T-cell (primary cell): Measurements from ENCODE around the gene KLHL26. TPM values are rescaled to one million over a fixed set of nuclear protein-coding genes. Genes with fewer than 3 reads are reported as not detected.

ENCODE experiments used
- ATAC-seq, 4 experiments: fragments of 200-7000 bp in 3 of 4; fragments of 150-1000 bp in 1 of 4; cut with Tn5 transposase; replicated peaks in 1 of 4; 1 replicate in 3 of 4; 2 replicates in 1 of 4; pipeline ENCODE4 v1.10.0; 2021; ENCODE audit warnings: moderate library complexity in 3 of 4, mild to moderate bottlenecking in 2 of 4, moderate number of reproducible peaks in 1 of 4
- CTCF ChIA-PET, 2 donors: fragments of 300-600 bp; sonication (Branson Sonifier 250); formaldehyde crosslinking; loops; one replicate each; lab custom pipeline; 2022; ENCODE audit warnings: antibody characterized with exemption in 2 of 2; lab: Charles Lee
- POLR2A ChIA-PET, 2 donors: fragments of 300-600 bp; sonication (Branson Sonifier 250); formaldehyde crosslinking; loops; one replicate each; lab custom pipeline; 2022; ENCODE audit warnings: antibody characterized with exemption in 2 of 2; lab: Charles Lee
- DNase-seq, 35 experiments: peaks; one replicate each; pipeline versions ENCODE4 v3.0.0 to v3.0.0-alpha.2; 2013 to 2023
- H3K27ac ChIP-seq: one replicate; pipeline ENCODE4 v1.5.1; 2013; ENCODE audit warnings: low read length
- H3K27me3 ChIP-seq, 2 experiments: replicated peaks in 1 of 2; 1 replicate in 1 of 2; 2 replicates in 1 of 2; pipeline versions ENCODE4 v1.6.1 to v1.7.0; 2013; ENCODE audit warnings: low read length in 1 of 2, mixed read lengths in 1 of 2; ENCODE audit not compliant: control insufficient read depth in 2 of 2, insufficient read depth in 2 of 2; ENCODE audit errors: extremely low read depth in 1 of 2
- H3K36me3 ChIP-seq, 2 donors: 1 replicate in 1 of 2; 2 replicates in 1 of 2; pipeline versions ENCODE4 v1.6.1 to v1.7.0; 2013; ENCODE audit warnings: low read length in 1 of 2; ENCODE audit not compliant: control insufficient read depth in 2 of 2, insufficient read depth in 1 of 2; ENCODE audit errors: extremely low read depth in 1 of 2
- H3K4me1 ChIP-seq, 2 experiments: 1 replicate in 1 of 2; 2 replicates in 1 of 2; pipeline versions ENCODE4 v1.6.1 to v1.7.0; 2013; ENCODE audit warnings: low read length in 2 of 2, mixed read lengths in 1 of 2; ENCODE audit not compliant: insufficient read depth in 2 of 2, control insufficient read depth in 1 of 2; ENCODE audit errors: extremely low read depth in 1 of 2
- H3K4me3 ChIP-seq, 2 donors: 1 replicate in 1 of 2; 2 replicates in 1 of 2; pipeline versions ENCODE4 v1.5.1 to v1.7.0; 2013; ENCODE audit warnings: mild to moderate bottlenecking in 2 of 2, low read length in 1 of 2, moderate library complexity in 1 of 2; ENCODE audit not compliant: control insufficient read depth in 1 of 2; ENCODE audit errors: extremely low read depth in 1 of 2
- H3K9me3 ChIP-seq: 2 replicates; pipeline ENCODE4 v1.7.0; 2013
- H3K27ac Mint-ChIP-seq, 2 donors: one replicate each; pipeline ENCODE4 v1.8.0; 2020 to 2021; ENCODE audit warnings: mild to moderate bottlenecking in 2 of 2, mixed read lengths in 2 of 2
- H3K27me3 Mint-ChIP-seq, 2 donors: one replicate each; pipeline ENCODE4 v1.8.0; 2021 to 2022; ENCODE audit warnings: mixed read lengths in 2 of 2
- H3K36me3 Mint-ChIP-seq: one replicate; pipeline ENCODE4 v1.8.0; 2021; ENCODE audit warnings: mixed read lengths
- H3K4me1 Mint-ChIP-seq, 3 donors: one replicate each; pipeline ENCODE4 v1.8.0; 2020 to 2022; ENCODE audit warnings: mixed read lengths in 3 of 3, mild to moderate bottlenecking in 1 of 3
- H3K4me3 Mint-ChIP-seq, 3 donors: one replicate each; pipeline ENCODE4 v1.8.0; 2020 to 2022; ENCODE audit warnings: mild to moderate bottlenecking in 3 of 3, mixed read lengths in 3 of 3, moderate library complexity in 3 of 3
- H3K9me3 Mint-ChIP-seq, 3 donors: one replicate each; pipeline ENCODE4 v1.8.0; 2020 to 2022; ENCODE audit warnings: mixed read lengths in 3 of 3
- WGBS: methylation state at CpG from one replicate; pipeline ENCODE4 v1.1.5; 2013; ENCODE audit warnings: missing lambda C conversion rate; ENCODE audit not compliant: insufficient coverage; 5-methylcytosine and 5-hydroxymethylcytosine counted together
- total RNA-seq, 35 experiments: library from RNA in 6 of 35; stranded (reverse) in 6 of 35; fragments of 120-200 nt in 1 of 35; gene quantifications; one replicate each; pipeline versions ENCODE4 v1.2.1 to v1.2.4 and lab custom pipeline; 2013 to 2026

Gene KLHL26
- total RNA-seq, 5 donors from 2014 or later (not counting 1 experiment from before 2014, with no cell fraction given): 8.8 to 16.4 (median 14.1) TPM

DNA sequence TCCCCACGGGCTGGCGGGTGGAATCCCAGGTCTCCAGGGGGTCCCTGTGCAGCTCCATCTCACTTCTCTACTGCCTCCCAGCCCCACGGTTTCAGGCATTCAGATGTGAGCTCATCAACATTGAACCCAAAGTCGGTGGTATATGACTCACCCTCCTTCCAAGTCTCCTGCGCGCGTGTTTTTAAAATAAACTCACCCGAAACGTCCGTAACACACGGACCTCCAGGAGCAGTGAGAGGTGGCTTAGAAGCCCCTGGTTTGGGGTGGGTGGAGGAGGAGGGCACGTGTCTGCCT is 32.6 kb downstream of the KLHL26 start:
- no peak for DNase-seq
- H3K36me3 ChIP-seq: peaks cover 15 to 28% of the 10 kb centered on the region in 2 donors
- Mint-ChIP-seq H3K36me3 (peaks cover 21% of the 10 kb centered on the region), H3K4me1 (peaks cover 0 to 1% (median under 1%) of the 10 kb centered on the region in 3 donors), H3K9me3 (no peaks in the 10 kb centered on the region), H3K27ac (no peak overlapping the region), H3K27me3 (no peaks in the 10 kb centered on the region), H3K4me3 (no peak overlapping the region)
- no peak for ATAC-seq
- no peaks in the 10 kb centered on the region for H3K27me3 ChIP-seq
- ChIA-PET CTCF (no interaction called here), POLR2A (no interaction called here)
- no peaks in the 10 kb centered on the region for H3K9me3 ChIP-seq
- WGBS: 96% methylated on average over 3 of the region's 12 CpGs
- peaks cover 0 to 12% of the 10 kb centered on the region in 2 experiments for H3K4me1 ChIP-seq
- no peak overlapping the region for H3K4me3 ChIP-seq
- no peak overlapping the region for H3K27ac ChIP-seq

GRCh38 chr19:18669883-18670282 is 33.1 kb downstream of the KLHL26 start:
- H3K27ac Mint-ChIP-seq: no peak overlapping the region
- H3K27me3 Mint-ChIP-seq: no peaks in the 10 kb centered on the region
- CTCF ChIA-PET: no interaction called here

DNA sequence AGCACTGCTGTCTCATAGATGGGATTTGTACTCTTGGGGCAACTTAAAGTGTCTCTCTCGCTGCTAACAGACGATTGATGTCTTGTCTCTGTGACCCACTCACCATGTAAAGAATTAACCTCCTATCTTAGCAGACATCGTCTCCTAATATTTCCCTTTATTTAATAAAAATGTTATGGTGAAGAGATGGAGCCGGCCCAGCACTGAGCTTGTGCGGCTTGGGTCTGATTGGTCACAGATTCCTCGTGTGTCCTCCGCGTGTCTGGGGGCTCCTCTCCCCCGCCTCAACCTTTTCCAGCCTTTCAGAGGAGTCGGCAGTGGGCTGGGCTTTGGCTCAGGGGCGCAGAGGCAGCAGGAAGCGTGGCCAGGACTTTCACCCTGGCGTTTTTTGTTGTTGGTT is 33.5 kb downstream of the KLHL26 start:
- Histone ChIP-seq H3K36me3 (peaks cover 15 to 28% of the 10 kb centered on the region in 2 donors), H3K9me3 (no peaks in the 10 kb centered on the region), H3K27me3 (no peaks in the 10 kb centered on the region), H3K4me1 (peaks cover 0 to 6% of the 10 kb centered on the region in 2 experiments), H3K27ac (no peak overlapping the region), H3K4me3 (no peak overlapping the region)
- WGBS: 100% methylated on average over 7 of the region's 13 CpGs
- no peak overlapping the region for H3K4me3 Mint-ChIP-seq
- H3K36me3 Mint-ChIP-seq: peaks cover 21% of the 10 kb centered on the region
- H3K4me1 Mint-ChIP-seq: no peaks in the 10 kb centered on the region
- DNase-seq: no peak
- POLR2A ChIA-PET: no interaction called here
- no peaks in the 10 kb centered on the region for H3K27me3 Mint-ChIP-seq
- H3K9me3 Mint-ChIP-seq: no peaks in the 10 kb centered on the region
- no peak for ATAC-seq
- no peak overlapping the region for H3K27ac Mint-ChIP-seq
- CTCF ChIA-PET: no interaction called here

More at GRCh38 chr19:18669883-18670282, 33.1 kb downstream of the KLHL26 start:
- Mint-ChIP-seq H3K9me3 (no peaks in the 10 kb centered on the region), H3K4me1 (no peaks in the 10 kb centered on the region), H3K4me3 (no peak overlapping the region), H3K36me3 (peaks cover 21% of the 10 kb centered on the region)
- Histone ChIP-seq H3K4me1 (peaks cover 0 to 9% of the 10 kb centered on the region in 2 experiments), H3K27me3 (no peaks in the 10 kb centered on the region), H3K27ac (no peak overlapping the region), H3K36me3 (peaks cover 15 to 28% of the 10 kb centered on the region in 2 donors), H3K4me3 (no peak overlapping the region), H3K9me3 (no peaks in the 10 kb centered on the region)
- POLR2A ChIA-PET: no interaction called here
- no peak for ATAC-seq
- 93% methylated on average over 5 of the region's 11 CpGs for WGBS
- no peak for DNase-seq

- CTCF ChIA-PET: interaction anchor here in 1 of 2 donors (0.6 kb wide), 1 partner anchor 132 kb away, joined by 10 read pairs; no protein-coding TSS in a partner anchor
Observed at GRCh38 chr19:18671303-18672043, 34.6 kb downstream of the KLHL26 start.

GRCh38 chr19:18672044-18672451 is 35.2 kb downstream of the KLHL26 start:
- Histone ChIP-seq H3K27me3 (peaks cover 0 to 2% of the 10 kb centered on the region in 2 experiments), H3K4me3 (no peak overlapping the region), H3K27ac (no peak overlapping the region), H3K36me3 (peaks cover 13 to 28% of the 10 kb centered on the region in 2 donors), H3K4me1 (no peaks in the 10 kb centered on the region), H3K9me3 (no peaks in the 10 kb centered on the region)
- 95% methylated on average over 24 of the region's 24 CpGs for WGBS
- DNase-seq: no peak
- POLR2A ChIA-PET: no interaction called here
- no peaks in the 10 kb centered on the region for H3K9me3 Mint-ChIP-seq
- no peak overlapping the region for H3K4me3 Mint-ChIP-seq
- no peaks in the 10 kb centered on the region for H3K27me3 Mint-ChIP-seq
- H3K36me3 Mint-ChIP-seq: peaks cover 21% of the 10 kb centered on the region
- no peak overlapping the region for H3K27ac Mint-ChIP-seq
- ATAC-seq: no peak
- CTCF ChIA-PET: interaction anchor here in 1 of 2 donors (0.6 kb wide), 1 partner anchor 132 kb away, joined by 10 read pairs; no protein-coding TSS in a partner anchor
- no peaks in the 10 kb centered on the region for H3K4me1 Mint-ChIP-seq

More at GRCh38 chr19:18671303-18672043, 34.6 kb downstream of the KLHL26 start:
- Histone ChIP-seq H3K27ac (no peak overlapping the region), H3K4me3 (no peak overlapping the region), H3K27me3 (peaks cover 0 to 2% of the 10 kb centered on the region in 2 experiments), H3K36me3 (peaks cover 13 to 28% of the 10 kb centered on the region in 2 donors), H3K4me1 (no peaks in the 10 kb centered on the region), H3K9me3 (no peaks in the 10 kb centered on the region)
- Mint-ChIP-seq H3K9me3 (no peaks in the 10 kb centered on the region), H3K4me1 (no peaks in the 10 kb centered on the region), H3K36me3 (peaks cover 21% of the 10 kb centered on the region), H3K4me3 (no peak overlapping the region), H3K27ac (no peak overlapping the region), H3K27me3 (no peaks in the 10 kb centered on the region)
- no peak for ATAC-seq
- WGBS: 92% methylated on average over 30 of the region's 35 CpGs
- no peak for DNase-seq
- POLR2A ChIA-PET: no interaction called here

GRCh38 chr19:18672606-18673337 is 35.9 kb downstream of the KLHL26 start:
- Histone ChIP-seq H3K27me3 (peaks cover 0 to 5% of the 10 kb centered on the region in 2 experiments), H3K9me3 (no peaks in the 10 kb centered on the region), H3K4me1 (no peaks in the 10 kb centered on the region), H3K36me3 (peaks cover 13 to 25% of the 10 kb centered on the region in 2 donors), H3K4me3 (no peak overlapping the region), H3K27ac (no peak overlapping the region)
- Mint-ChIP-seq H3K4me1 (no peaks in the 10 kb centered on the region), H3K27ac (no peak overlapping the region), H3K9me3 (no peaks in the 10 kb centered on the region), H3K36me3 (peaks cover 15% of the 10 kb centered on the region), H3K27me3 (no peaks in the 10 kb centered on the region), H3K4me3 (no peak overlapping the region)
- ChIA-PET POLR2A (no interaction called here), CTCF (interaction anchor here in 1 of 2 donors (0.7 kb wide), 1 partner anchor 61 kb away, joined by 4 read pairs; no protein-coding TSS in a partner anchor)
- WGBS: 94% methylated on average over 3 of the region's 13 CpGs
- ATAC-seq: no peak
- no peak for DNase-seq
